HG03135 (cell line): ENCODE measurements around the gene ZFYVE16.
"Not testable (repeated sequence)": the region's sequence is repeated elsewhere in the genome, so short reads cannot be mapped to it uniquely, and the experiment has no call there.

Experiments
- ATAC-seq: cut with Tn5 transposase; IDR thresholded peaks from one replicate; pipeline ENCODE4 v1.9.1; 2021; ENCODE audit warnings: mild to moderate bottlenecking, moderate library complexity; ENCODE audit not compliant: unreplicated experiment

Gene ZFYVE16

DNA sequence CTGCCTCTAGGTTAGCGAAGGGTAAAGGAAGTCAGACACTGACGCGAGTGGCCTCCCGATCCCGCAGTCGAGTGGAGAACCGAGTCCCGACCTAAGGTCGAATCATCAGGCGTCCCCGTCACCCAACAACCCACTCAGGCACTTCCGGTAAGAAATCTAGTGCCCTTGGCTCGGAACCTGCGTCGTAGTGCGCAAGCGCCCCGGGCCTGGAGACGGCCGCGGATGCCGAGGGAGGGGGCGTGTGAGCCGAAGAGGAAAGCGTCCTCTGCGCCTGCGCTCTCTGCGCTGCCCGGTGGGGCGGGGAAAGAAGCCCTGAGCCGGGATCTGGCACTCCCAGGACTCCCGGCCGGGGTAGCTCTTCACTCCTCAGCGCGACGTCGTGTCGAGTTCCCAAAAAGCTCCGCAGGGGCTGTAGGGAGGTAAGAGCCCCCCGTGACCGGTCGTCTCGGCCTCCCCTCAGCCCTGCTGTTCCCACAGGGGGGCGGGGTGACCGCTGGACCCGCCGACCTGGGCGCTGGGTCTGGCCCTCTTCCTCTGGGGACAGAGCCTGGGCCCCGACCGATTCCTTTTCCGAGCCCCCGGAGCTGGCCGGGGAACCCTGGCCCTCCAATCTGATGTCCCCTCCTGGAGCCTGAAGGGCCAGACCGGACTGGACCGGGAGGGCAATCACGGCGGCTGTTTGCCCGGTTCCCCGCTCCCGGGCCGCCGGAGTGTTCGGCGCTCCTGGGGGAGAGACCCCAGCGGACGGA is at the start of gene ZFYVE16:
Gene ZFYVE16 (plus strand): TSS at position 330 of the 749 bp plus-strand sequence. CDS start 26,084 bp downstream, outside the sequence.
- ATAC-seq: peak; percentile 86

GRCh38 chr5:80360914-80361444 is 46.9 kb upstream of the ZFYVE16 start:
- ATAC-seq: no peak

DNA sequence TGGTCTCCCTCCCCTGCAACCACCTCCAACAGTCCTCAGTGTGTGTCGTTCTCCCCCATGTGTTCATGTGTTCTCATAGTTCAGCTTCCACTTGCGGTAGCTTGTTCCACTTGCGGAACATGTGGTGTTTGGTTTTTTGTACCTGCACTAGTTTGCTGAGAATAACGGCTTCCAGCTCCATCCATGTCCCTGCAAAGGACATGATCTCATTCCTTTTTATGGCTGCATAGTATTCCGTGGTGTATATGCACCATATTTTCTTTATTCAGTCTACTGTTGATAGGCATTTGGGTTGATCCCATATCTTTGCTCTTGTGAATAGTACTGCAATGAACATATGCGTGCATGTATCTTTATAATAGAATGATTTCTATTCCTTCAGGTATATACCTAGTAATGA is 43.0 kb upstream of the ZFYVE16 start:
- no peak for ATAC-seq

DNA sequence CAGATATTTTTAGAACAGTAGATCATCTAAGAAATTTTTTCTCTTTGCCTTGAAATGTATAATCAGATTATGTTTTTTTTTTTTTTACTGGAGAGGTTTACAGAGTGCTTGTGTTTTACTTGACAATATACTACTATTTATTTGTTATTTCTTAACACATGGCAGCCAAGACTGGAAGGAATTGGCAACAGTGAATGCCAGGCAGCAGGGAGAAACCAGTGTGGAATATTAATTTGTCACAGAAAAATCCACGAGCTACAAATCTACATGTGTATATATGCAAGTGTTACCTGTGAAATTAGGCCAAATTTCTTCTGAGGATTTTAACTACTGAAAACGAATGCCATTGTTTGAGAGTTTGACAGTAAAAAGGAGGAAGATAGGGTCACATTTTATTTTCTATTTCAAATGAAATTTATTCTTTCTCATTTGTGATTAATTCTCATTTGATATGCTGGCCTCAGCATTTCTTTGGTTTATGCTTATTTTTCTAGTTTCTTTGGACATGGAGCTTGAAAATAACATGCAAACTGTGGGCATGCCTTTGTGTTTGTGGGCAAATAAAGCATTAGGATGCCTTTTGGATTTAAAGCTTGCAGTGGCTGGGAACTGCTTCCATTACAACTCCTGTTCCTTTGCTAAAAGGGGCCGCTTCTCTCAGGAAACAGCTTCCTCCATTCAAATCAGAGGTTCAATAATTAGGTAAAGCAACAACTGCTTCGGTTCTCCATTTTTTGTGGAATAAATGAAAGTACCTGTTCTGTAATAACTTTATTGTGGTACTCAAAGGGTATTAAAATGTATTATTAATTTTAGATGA is 39.0 kb upstream of the ZFYVE16 start:
- no peak for ATAC-seq

DNA sequence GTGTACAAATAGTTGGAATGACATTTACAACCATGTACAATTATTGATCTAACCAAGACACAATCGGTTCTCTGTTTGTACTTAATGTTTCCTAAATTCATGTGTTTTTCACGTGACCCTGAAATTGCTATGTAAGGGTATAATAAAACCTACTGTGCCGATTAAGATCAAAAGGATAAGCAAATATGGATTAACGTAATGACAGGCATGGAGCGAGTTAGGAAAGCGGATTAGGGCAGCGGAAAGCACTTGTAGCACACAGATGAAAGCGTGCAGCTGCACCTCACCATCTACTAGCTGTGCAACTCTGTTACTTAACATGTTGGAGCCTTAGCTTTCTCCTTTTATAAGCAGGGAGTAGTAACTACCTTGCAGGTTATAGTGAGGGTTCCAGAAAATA is 38.3 kb upstream of the ZFYVE16 start:
- ATAC-seq: no peak

DNA sequence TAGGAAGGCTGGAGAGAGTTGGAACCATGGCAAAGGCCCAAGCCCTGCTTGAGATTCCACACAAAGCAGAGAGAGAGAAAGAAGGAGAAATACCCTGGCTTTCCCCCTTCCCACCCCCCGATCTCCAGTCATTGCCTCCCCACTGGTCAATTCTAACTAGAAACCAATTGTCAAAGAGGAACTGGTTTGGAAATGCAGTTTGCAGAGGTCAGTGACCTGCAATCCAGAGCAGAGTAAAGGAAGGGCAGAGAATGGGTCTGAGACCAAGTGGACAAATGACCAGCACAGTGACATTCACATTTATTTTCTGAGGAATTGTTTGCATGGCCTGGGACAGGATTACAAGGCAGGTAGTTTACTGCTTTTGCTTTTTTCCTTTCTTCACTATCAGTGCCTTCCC is 37.5 kb upstream of the ZFYVE16 start:
- ATAC-seq: no peak

DNA sequence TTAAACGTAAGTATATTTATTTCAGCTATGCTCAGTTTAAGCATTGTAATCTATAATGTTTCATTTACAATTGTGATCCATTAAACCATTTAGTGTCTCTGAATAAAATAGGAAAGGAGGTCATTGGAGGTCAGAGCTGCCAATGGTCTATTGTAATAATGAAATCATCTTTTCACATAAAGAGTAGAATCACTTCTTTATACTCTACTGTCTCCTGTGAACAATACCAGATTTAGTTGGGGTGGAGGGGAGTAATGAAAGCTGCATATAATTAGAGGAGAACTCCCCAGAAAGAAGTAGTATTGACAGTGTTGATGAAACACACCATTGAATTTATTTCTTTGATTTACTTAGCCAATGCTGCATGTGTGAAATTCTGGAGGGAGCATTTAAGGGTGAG is 35.1 kb upstream of the ZFYVE16 start:
- ATAC-seq: no peak

GRCh38 chr5:80374188-80374587 is 33.7 kb upstream of the ZFYVE16 start:
- ATAC-seq: no peak

- no peak for ATAC-seq
These were observed 31.3 kb upstream of the ZFYVE16 start for GRCh38 chr5:80376557-80376956.

DNA sequence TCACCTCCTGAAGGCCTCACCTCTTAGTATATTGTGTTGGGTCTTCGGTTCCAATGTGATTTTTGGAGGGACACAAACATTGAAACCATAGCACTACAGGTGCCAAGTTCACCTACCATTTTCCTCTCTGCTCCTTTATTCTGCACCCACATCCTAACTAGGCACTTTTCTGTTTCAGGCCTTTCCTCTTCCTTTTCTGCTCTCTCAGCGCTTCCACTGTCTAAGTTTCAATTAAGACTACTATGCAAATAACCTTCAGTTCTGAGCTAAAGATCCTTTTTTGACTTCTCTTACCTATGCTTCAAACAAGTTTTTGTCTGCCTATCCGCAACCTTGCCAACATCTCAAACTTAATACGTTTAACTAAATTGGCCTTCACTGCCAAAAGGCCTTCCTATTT is 25.4 kb upstream of the ZFYVE16 start:
- no peak for ATAC-seq

GRCh38 chr5:80387063-80387768 is 20.6 kb upstream of the ZFYVE16 start:
- peak; percentile 76 for ATAC-seq

DNA sequence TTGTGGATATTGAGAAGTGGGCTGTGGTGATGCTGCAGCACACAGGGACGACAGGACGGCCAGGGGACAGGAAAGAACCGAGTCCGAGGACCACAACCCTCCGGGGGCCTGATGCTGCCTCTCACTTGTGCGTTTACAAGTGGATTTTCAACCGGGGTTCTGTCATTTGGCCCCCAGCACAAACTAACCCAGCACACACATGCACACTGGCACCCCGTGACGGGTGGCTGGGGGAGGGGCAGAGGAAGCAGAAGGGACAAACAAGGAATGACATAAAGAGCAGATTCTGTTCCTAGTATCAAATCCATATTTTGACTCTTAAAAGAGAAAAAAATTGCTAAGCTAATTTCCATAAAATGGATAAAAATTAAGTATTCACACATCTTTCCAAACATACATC is 18.3 kb upstream of the ZFYVE16 start:
- no peak for ATAC-seq

DNA sequence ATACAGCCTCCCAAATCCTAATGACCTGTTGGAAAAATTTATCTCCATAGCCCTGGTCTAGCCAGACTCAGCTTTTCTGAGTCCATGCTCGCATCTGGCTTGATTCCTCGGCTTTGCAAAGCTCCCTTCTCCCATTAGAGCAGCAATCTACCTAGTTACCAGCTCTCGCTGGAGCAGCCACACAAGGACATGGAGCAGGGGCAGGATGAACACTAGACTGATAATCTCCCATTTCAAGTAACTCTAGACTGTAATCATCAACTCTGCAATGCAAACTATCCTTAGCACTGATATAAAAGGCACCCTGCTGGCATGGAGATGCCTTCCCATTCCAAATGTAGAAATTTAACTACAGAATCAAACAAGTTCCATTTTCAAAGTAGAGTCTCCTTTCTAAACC is 17.5 kb upstream of the ZFYVE16 start:
- ATAC-seq: not testable (repeated sequence)

GRCh38 chr5:80391267-80391666 is 16.6 kb upstream of the ZFYVE16 start:
- not testable (repeated sequence) for ATAC-seq

- peak; percentile 92 for ATAC-seq
These were observed 8.2 kb upstream of the ZFYVE16 start for GRCh38 chr5:80399526-80400239.

DNA sequence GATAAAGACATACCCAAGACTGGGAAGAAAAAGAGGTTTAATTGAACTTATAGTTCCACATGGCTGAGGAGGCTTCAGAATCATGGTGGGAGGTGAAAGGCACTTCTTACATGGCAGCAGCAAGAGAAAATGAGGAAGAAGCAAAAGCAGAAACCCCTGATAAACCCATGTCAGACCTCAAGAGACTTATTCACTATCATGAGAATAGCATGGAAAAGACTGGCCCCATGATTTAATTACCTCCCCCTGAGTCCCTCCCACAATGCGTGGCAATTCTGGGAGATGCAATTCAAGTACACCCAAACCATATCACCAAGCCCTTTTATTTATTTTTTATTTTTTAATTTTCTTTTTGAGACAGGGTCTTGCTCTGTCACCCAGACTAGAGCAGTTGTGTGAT is 7.5 kb upstream of the ZFYVE16 start:
- ATAC-seq: not testable (repeated sequence)

DNA sequence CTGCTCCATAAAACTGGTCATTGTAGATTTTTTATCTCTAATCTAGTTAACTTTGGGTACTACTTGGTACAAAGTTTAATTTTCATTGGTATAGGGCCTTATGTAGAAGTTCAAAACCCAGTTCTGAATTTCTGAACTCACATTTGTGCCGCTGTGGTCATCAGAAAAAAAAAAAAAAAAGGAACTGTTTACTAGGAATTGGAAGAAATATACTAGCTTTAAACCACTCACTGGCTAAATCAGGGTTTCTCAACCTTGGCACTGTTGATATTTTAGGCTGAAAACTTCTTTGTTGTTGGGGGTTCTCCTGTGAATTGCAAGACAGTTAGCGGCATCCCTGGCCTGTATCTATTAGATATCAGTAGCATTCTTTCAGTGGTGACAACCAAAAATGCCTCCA is 4.1 kb upstream of the ZFYVE16 start:
- no peak for ATAC-seq

- peak; percentile 43 for ATAC-seq
These were observed 707 bp upstream of the ZFYVE16 start for GRCh38 chr5:80406980-80407734.

GRCh38 chr5:80408484-80409366 is 861 bp downstream of the ZFYVE16 start:
- peak; percentile 47 for ATAC-seq
